Keratinocyte (primary cell): ENCODE data around the gene SMNDC1. TPM values are rescaled to one million over a fixed set of nuclear protein-coding genes. Genes with fewer than 3 reads are reported as not detected.

Experiments
- DNase-seq: peaks from one replicate; pipeline ENCODE4 v3.0.0-alpha.2; 2011; ENCODE audit warnings: low read depth, missing footprints, low spot score
- FAIRE-seq: peaks from 2 replicates; lab custom pipeline; 2011; peaks lifted over from hg19 to GRCh38; lab: Jason Lieb, UNC
- H2AFZ ChIP-seq: 2 replicates; pipeline ENCODE4 v1.6.0; 2012; ENCODE audit warnings: low read length, control low read depth, inconsistent platforms; ENCODE audit not compliant: control insufficient read depth
- H3K27ac ChIP-seq: 2 replicates; pipeline ENCODE4 v1.5.1; 2011; ENCODE audit warnings: low read length; ENCODE audit not compliant: control insufficient read depth, insufficient read depth
- H3K27me3 ChIP-seq: 3 replicates; pipeline ENCODE4 v1.6.0; 2011; ENCODE audit warnings: low read length; ENCODE audit not compliant: control insufficient read depth, insufficient read depth; ENCODE audit errors: extremely low read depth
- H3K36me3 ChIP-seq, 2 experiments: 2 replicates in 1 of 2; 3 replicates in 1 of 2; pipeline ENCODE4 v1.5.1; 2011; ENCODE audit warnings: low read length in 2 of 2, mild to moderate bottlenecking in 1 of 2; ENCODE audit not compliant: control insufficient read depth in 2 of 2, insufficient read depth in 2 of 2; ENCODE audit errors: extremely low read depth in 1 of 2
- H3K4me1 ChIP-seq: 3 replicates; pipeline ENCODE4 v1.5.1; 2011; ENCODE audit warnings: low read length; ENCODE audit not compliant: control insufficient read depth, insufficient read depth; ENCODE audit errors: extremely low read depth
- H3K4me2 ChIP-seq: 3 replicates; pipeline ENCODE4 v1.6.0; 2011; ENCODE audit warnings: low read depth, low read length; ENCODE audit not compliant: control insufficient read depth, insufficient read depth; ENCODE audit errors: extremely low read depth
- H3K4me3 ChIP-seq, 3 experiments: fragments of 200-600 bp in 1 of 3; sonication (generic) in 1 of 3; 2 replicates in 2 of 3; 3 replicates in 1 of 3; pipeline ENCODE4 v1.5.1; 2011 to 2016; ENCODE audit warnings: low read length in 3 of 3, mild to moderate bottlenecking in 3 of 3, control low read depth in 2 of 3, inconsistent platforms in 1 of 3, low read depth in 1 of 3, mixed read lengths in 1 of 3, mixed run types in 1 of 3, moderate library complexity in 1 of 3; ENCODE audit not compliant: control insufficient read depth in 2 of 3, insufficient read depth in 2 of 3; ENCODE audit errors: extremely low read depth in 1 of 3
- H3K79me2 ChIP-seq: 2 replicates; pipeline ENCODE4 v1.6.0; 2012; ENCODE audit warnings: low read length; ENCODE audit not compliant: control insufficient read depth, insufficient read depth
- H3K9ac ChIP-seq: 3 replicates; pipeline ENCODE4 v1.6.0; 2011; ENCODE audit warnings: low read length; ENCODE audit not compliant: control insufficient read depth, insufficient read depth; ENCODE audit errors: extremely low read depth
- H3K9me1 ChIP-seq: 3 replicates; pipeline ENCODE4 v1.6.0; 2011; ENCODE audit warnings: low read length; ENCODE audit not compliant: control insufficient read depth, insufficient read depth; ENCODE audit errors: extremely low read depth
- H3K9me3 ChIP-seq: 2 replicates; pipeline ENCODE4 v1.5.1; 2012; ENCODE audit warnings: low read depth, low read length; ENCODE audit not compliant: control insufficient read depth
- H4K20me1 ChIP-seq: 3 replicates; pipeline ENCODE4 v1.6.0; 2011; ENCODE audit warnings: low read length; ENCODE audit not compliant: control insufficient read depth, insufficient read depth; ENCODE audit errors: extremely low read depth
- CTCF ChIP-seq, 3 experiments: IDR thresholded peaks in 1 of 3; conservative IDR thresholded peaks in 1 of 3; optimal IDR thresholded peaks in 1 of 3; 2 replicates in 2 of 3; 3 replicates in 1 of 3; pipeline versions ENCODE3 to v1.5.1; 2011; ENCODE audit warnings: low read length in 3 of 3, mild to moderate bottlenecking in 3 of 3, moderate library complexity in 2 of 3, control low read depth in 1 of 3, inconsistent platforms in 1 of 3; ENCODE audit not compliant: insufficient read depth in 2 of 3; ENCODE audit errors: extremely low read depth in 1 of 3
- EZH2 ChIP-seq: IDR thresholded peaks from one replicate; pipeline ENCODE4 v1.6.1; 2012; ENCODE audit warnings: inconsistent platforms, mild to moderate bottlenecking, low read length, moderate library complexity
- dilution Hi-C: fragments of 300-500 bp; cut with MboI; formaldehyde crosslinking; loops from one replicate; pipeline ENCODE4 v1.7.0; 2020; ENCODE audit warnings: low sequenced_read_pairs; ENCODE audit not compliant: extremely low pct_ligation_motif_present
- polyA plus RNA-seq, 5 experiments: library from polyadenylated mRNA; depleted of rRNA in 3 of 5; stranded (reverse) in 3 of 5; stranded (forward) in 1 of 5; unstranded in 1 of 5; fragments of >200 nt; gene quantifications; 1 replicate in 1 of 5; 2 replicates in 3 of 5; 3 replicates in 1 of 5; pipeline versions ENCODE4 v1.2.1 to v1.2.3, GENCODE V29; 2011 to 2012; ENCODE audit warnings: missing spikeins in 2 of 5, low read depth in 1 of 5, low replicate concordance in 1 of 5

Gene SMNDC1
- polyA plus RNA-seq, 1 donor (not counting 4 experiments of a cell fraction or from before 2014, with no cell fraction given) = 19.8 TPM

DNA sequence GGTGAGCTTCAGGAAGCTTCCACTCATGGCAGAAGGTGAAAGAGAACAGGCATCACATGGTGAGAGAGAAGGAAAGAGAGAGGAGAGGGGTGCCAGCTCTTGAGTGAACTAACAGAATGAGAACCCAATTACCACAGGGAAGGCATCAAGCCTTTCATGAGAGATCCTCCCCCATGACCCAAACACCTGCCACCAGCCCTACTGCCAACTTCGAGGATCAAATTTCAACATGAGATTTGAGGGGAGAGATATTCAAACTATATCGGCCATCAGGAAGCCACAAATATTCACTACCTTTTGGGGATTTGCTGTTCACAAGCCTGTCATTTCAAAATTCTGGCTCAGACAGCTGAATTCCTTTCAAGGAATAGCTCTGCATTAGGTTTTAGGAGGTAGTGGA is 39.9 kb upstream of the SMNDC1 start:
- dilution Hi-C loops = loop anchor here (5.0 kb wide), 1 partner anchor 68 kb away; no protein-coding TSS in a partner anchor
- Histone ChIP-seq H3K36me3 (no peaks in the 10 kb centered on the region), H3K4me2 (no peak overlapping the region), H3K27me3 (no peaks in the 10 kb centered on the region), H2AFZ (no peak overlapping the region), H3K79me2 (no peaks in the 10 kb centered on the region), H3K4me1 (no peaks in the 10 kb centered on the region), H3K27ac (no peak overlapping the region), H3K4me3 (no peak overlapping the region), H3K9me3 (no peaks in the 10 kb centered on the region), H4K20me1 (no peaks in the 10 kb centered on the region), H3K9me1 (no peaks in the 10 kb centered on the region), H3K9ac (no peak overlapping the region)
- TF ChIP-seq CTCF (optimal IDR thresholded peaks at IDR 0.05 in 1 of 3, IDR thresholded peaks at IDR 0.05 in 1 of 3, conservative IDR thresholded peaks at IDR 0.05 in 1 of 3; ENCODE audit: extremely low read depth in 1 of 3, insufficient read depth in 2 of 3, low read length in 3 of 3) (no peak), EZH2 (no peak)
- DNase-seq (no peak), FAIRE-seq (no peak)

DNA sequence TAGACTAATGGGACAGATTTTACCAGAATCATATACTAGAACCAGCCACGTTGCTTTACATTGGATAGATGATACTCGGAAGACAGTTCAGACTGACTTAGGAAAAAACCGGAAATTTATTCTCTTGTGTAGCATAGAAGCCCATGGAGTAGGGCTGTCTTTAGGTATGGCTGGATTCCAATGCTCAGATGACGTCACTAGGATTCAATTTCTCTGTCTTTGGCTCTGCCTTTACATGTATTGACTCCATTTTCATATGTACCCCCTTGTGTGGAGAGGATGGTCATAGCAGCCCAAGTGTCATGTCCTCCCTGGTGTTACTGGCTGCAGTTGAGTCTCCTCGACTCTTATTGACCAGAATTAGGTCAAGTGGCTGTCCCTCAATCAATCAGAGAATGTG is 39.2 kb upstream of the SMNDC1 start:
- no peaks in the 10 kb centered on the region for H3K4me1 ChIP-seq
- no peaks in the 10 kb centered on the region for H3K79me2 ChIP-seq
- H3K4me3 ChIP-seq = no peak overlapping the region
- no peaks in the 10 kb centered on the region for H3K36me3 ChIP-seq
- H3K9ac ChIP-seq = no peak overlapping the region
- dilution Hi-C loops = loop anchor here (5.0 kb wide), 1 partner anchor 68 kb away; no protein-coding TSS in a partner anchor
- H3K9me1 ChIP-seq = no peaks in the 10 kb centered on the region
- no peaks in the 10 kb centered on the region for H4K20me1 ChIP-seq
- no peak for DNase-seq
- TF ChIP-seq CTCF (optimal IDR thresholded peaks at IDR 0.05 in 1 of 3, IDR thresholded peaks at IDR 0.05 in 1 of 3, conservative IDR thresholded peaks at IDR 0.05 in 1 of 3; ENCODE audit: extremely low read depth in 1 of 3, insufficient read depth in 2 of 3, low read length in 3 of 3) (no peak), EZH2 (no peak)
- H2AFZ ChIP-seq = no peak overlapping the region
- no peak for FAIRE-seq
- no peaks in the 10 kb centered on the region for H3K27me3 ChIP-seq
- H3K27ac ChIP-seq = no peak overlapping the region
- no peaks in the 10 kb centered on the region for H3K9me3 ChIP-seq
- H3K4me2 ChIP-seq = no peak overlapping the region
